Calu3 (cell line): Measurements from ENCODE around the gene DLG2. TPM values are rescaled to one million over a fixed set of nuclear protein-coding genes. Genes with fewer than 3 reads are reported as not detected.

Experiments used
- BruUV-seq: library from RNA; stranded (reverse); fragments of 400-500 nt; replicated peaks from 2 replicates; lab custom pipeline; 2021; lab: Mats Ljungman, UMichigan
- CTCF ChIA-PET: fragments of 300-600 bp; sonication (Branson Sonifier 250); formaldehyde crosslinking; loops from one replicate; lab custom pipeline; 2022; ENCODE audit warnings: antibody characterized with exemption; lab: Charles Lee
- DNase-seq: peaks from one replicate; pipeline ENCODE4 v3.0.0; 2022
- H3K27ac Mint-ChIP-seq: one replicate; pipeline ENCODE4 v1.8.0; 2022; ENCODE audit warnings: mixed read lengths; ENCODE audit not compliant: unreplicated experiment
- H3K27me3 Mint-ChIP-seq: one replicate; pipeline ENCODE4 v1.8.0; 2022; ENCODE audit warnings: mixed read lengths; ENCODE audit not compliant: unreplicated experiment
- H3K36me3 Mint-ChIP-seq: one replicate; pipeline ENCODE4 v1.8.0; 2022; ENCODE audit warnings: mild to moderate bottlenecking, moderate library complexity, mixed read lengths; ENCODE audit not compliant: insufficient read depth, unreplicated experiment
- H3K4me1 Mint-ChIP-seq: one replicate; pipeline ENCODE4 v1.8.0; 2022; ENCODE audit warnings: mild to moderate bottlenecking, low read depth, mixed read lengths; ENCODE audit not compliant: unreplicated experiment
- H3K4me3 Mint-ChIP-seq: one replicate; pipeline ENCODE4 v1.8.0; 2022; ENCODE audit warnings: mild to moderate bottlenecking, low read depth, moderate library complexity, mixed read lengths; ENCODE audit not compliant: unreplicated experiment
- H3K9me3 Mint-ChIP-seq: one replicate; pipeline ENCODE4 v1.8.0; 2022; ENCODE audit warnings: low read depth, mixed read lengths; ENCODE audit not compliant: unreplicated experiment
- intact Hi-C: fragments of 100-400 bp; cut with micrococcal nuclease; formaldehyde crosslinking; loops from one replicate; pipeline ENCODE4 v1.10.0; 2022; ENCODE audit not compliant: unreplicated experiment
- total RNA-seq: library from RNA; stranded (reverse); gene quantifications from 2 replicates; pipeline ENCODE4 v1.2.3, GENCODE V29; 2022
- TF ChIP-seq, protein P1 (sequence below): fragments of 200-600 bp; IDR thresholded peaks from one replicate; pipeline ENCODE4 v1.8.0; 2022; ENCODE audit warnings: antibody characterized with exemption; ENCODE audit not compliant: unreplicated experiment

DLG2 gene
- total RNA-seq, 1 experiment from 2014 or later: 0.71 TPM

- no TSS peak for BruUV-seq
- Mint-ChIP-seq H3K4me1 (no peaks in the 10 kb centered on the region), H3K27ac (no peak overlapping the region), H3K9me3 (no peaks in the 10 kb centered on the region), H3K4me3 (no peak overlapping the region), H3K27me3 (peaks cover 12% of the 10 kb centered on the region), H3K36me3 (no peaks in the 10 kb centered on the region)
- DNase-seq: no peak
- CTCF ChIA-PET: no interaction called here
- intact Hi-C loops: no loop called here
- TF ChIP-seq, protein P1, sequence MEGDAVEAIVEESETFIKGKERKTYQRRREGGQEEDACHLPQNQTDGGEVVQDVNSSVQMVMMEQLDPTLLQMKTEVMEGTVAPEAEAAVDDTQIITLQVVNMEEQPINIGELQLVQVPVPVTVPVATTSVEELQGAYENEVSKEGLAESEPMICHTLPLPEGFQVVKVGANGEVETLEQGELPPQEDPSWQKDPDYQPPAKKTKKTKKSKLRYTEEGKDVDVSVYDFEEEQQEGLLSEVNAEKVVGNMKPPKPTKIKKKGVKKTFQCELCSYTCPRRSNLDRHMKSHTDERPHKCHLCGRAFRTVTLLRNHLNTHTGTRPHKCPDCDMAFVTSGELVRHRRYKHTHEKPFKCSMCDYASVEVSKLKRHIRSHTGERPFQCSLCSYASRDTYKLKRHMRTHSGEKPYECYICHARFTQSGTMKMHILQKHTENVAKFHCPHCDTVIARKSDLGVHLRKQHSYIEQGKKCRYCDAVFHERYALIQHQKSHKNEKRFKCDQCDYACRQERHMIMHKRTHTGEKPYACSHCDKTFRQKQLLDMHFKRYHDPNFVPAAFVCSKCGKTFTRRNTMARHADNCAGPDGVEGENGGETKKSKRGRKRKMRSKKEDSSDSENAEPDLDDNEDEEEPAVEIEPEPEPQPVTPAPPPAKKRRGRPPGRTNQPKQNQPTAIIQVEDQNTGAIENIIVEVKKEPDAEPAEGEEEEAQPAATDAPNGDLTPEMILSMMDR: no peak
Measured at GRCh38 chr11:84828616-84829015, 798.5 kb downstream of the DLG2 start.

DNA sequence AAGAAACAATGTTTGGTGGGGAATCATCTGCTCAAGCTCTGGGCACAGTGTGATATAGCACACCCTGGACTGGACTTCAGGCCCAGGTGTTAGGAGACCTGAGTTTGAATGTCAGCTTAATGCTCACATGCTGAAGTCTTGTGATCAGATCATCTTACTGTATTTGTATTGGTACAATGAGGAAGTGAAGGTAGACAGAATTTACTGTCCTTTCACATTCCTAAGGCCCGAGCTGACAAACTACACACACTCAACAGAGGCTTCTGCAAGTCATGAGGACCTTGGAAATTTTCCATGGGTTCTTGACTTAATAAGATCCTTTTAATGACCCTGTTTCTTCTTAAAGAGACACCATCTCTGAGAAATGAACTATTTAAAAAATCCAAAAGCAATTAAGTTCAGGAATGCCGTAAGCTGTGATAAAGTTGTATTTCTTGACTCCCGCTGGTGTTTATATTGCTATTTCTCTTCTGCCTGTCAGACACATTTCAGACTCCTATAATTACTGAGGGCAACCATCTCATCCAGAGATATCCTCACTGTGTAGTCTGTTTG, 802.0 kb downstream of the DLG2 start:
- intact Hi-C loops: no loop called here
- no peak for DNase-seq
- BruUV-seq: no TSS peak
- CTCF ChIA-PET: interaction anchor here (0.9 kb wide), 1 partner anchor 307 kb away, joined by 3 read pairs; no protein-coding TSS in a partner anchor
- H3K27ac Mint-ChIP-seq: no peak overlapping the region
- peaks cover 12% of the 10 kb centered on the region for H3K27me3 Mint-ChIP-seq
- no peaks in the 10 kb centered on the region for H3K36me3 Mint-ChIP-seq
- H3K4me1 Mint-ChIP-seq: no peaks in the 10 kb centered on the region
- TF ChIP-seq, protein P1: no peak
- H3K9me3 Mint-ChIP-seq: no peaks in the 10 kb centered on the region
- no peak overlapping the region for H3K4me3 Mint-ChIP-seq

GRCh38 chr11:84824624-84825023, 802.5 kb downstream of the DLG2 start:
- intact Hi-C loops: no loop called here
- BruUV-seq: no TSS peak
- Mint-ChIP-seq H3K27ac (no peak overlapping the region), H3K4me1 (no peaks in the 10 kb centered on the region), H3K9me3 (no peaks in the 10 kb centered on the region), H3K27me3 (peaks cover 12% of the 10 kb centered on the region), H3K4me3 (no peak overlapping the region), H3K36me3 (no peaks in the 10 kb centered on the region)
- CTCF ChIA-PET: interaction anchor here (0.7 to 0.9 kb wide), 2 partner anchors 120 to 307 kb away, joined by 3 read pairs; no protein-coding TSS in a partner anchor
- DNase-seq: no peak
- TF ChIP-seq, protein P1: no peak

GRCh38 chr11:84819537-84819936, 807.6 kb downstream of the DLG2 start:
- H3K27me3 Mint-ChIP-seq: peaks cover 13% of the 10 kb centered on the region
- TF ChIP-seq, protein P1: no peak
- H3K9me3 Mint-ChIP-seq: no peaks in the 10 kb centered on the region
- CTCF ChIA-PET: no interaction called here
- no TSS peak for BruUV-seq
- no peak for DNase-seq
- no peak overlapping the region for H3K27ac Mint-ChIP-seq
- no peak overlapping the region for H3K4me3 Mint-ChIP-seq
- intact Hi-C loops: no loop called here
- H3K4me1 Mint-ChIP-seq: no peaks in the 10 kb centered on the region
- no peaks in the 10 kb centered on the region for H3K36me3 Mint-ChIP-seq
